WTC11 (cell line): ENCODE measurements around the gene PAK6. TPM values are rescaled to one million over a fixed set of nuclear protein-coding genes. Genes with fewer than 3 reads are reported as not detected.

Experiments used
- ATAC-seq: fragments of 200-7000 bp; cut with Tn5 transposase; 2 replicates; pipeline ENCODE4 v1.10.0; 2021; ENCODE audit warnings: mild to moderate bottlenecking, moderate library complexity
- CTCF ChIA-PET: fragments of 300-600 bp; sonication (Branson Sonifier 250); formaldehyde crosslinking; loops from one replicate; lab custom pipeline; 2021; ENCODE audit warnings: antibody characterized with exemption; lab: Charles Lee
- POLR2A ChIA-PET: fragments of 350-600 bp; sonication (Branson Sonifier 250); formaldehyde crosslinking; loops from one replicate; lab custom pipeline; 2021; ENCODE audit warnings: antibody characterized with exemption; lab: Charles Lee
- DNase-seq: peaks from one replicate; pipeline ENCODE4 v3.0.0; 2021; ENCODE audit warnings: low spot score
- H3K27ac Mint-ChIP-seq: 2 replicates; pipeline ENCODE4 v1.8.0; 2021; ENCODE audit warnings: mixed read lengths
- H3K27me3 Mint-ChIP-seq: 2 replicates; pipeline ENCODE4 v1.8.0; 2021; ENCODE audit warnings: low read depth, mild to moderate bottlenecking, moderate library complexity, mixed read lengths
- H3K36me3 Mint-ChIP-seq: 2 replicates; pipeline ENCODE4 v1.8.0; 2021; ENCODE audit warnings: mixed read lengths
- H3K4me1 Mint-ChIP-seq: 2 replicates; pipeline ENCODE4 v1.8.0; 2022; ENCODE audit warnings: mixed read lengths
- H3K4me3 Mint-ChIP-seq: 2 replicates; pipeline ENCODE4 v1.8.0; 2021; ENCODE audit warnings: mild to moderate bottlenecking, moderate library complexity, mixed read lengths
- H3K9me3 Mint-ChIP-seq: 2 replicates; pipeline ENCODE4 v1.8.0; 2021; ENCODE audit warnings: mixed read lengths
- ARID4B ChIP-seq: sonication (generic); formaldehyde crosslinking; IDR thresholded peaks from 2 replicates; pipeline ENCODE4 v1.8.0; 2023; ENCODE audit warnings: missing genetic modification reagents, mild to moderate bottlenecking, borderline replicate concordance
- ATF3 ChIP-seq: sonication (generic); formaldehyde crosslinking; conservative IDR thresholded peaks from 2 replicates; pipeline ENCODE4 v1.8.1; 2022; ENCODE audit warnings: mild to moderate bottlenecking, missing genetic modification reagents
- CDX4 ChIP-seq: fragments of 250-450 bp; sonication (Bioruptor Pico); IDR thresholded peaks from 2 replicates; pipeline ENCODE4 v1.9.0; 2021; ENCODE audit warnings: moderate library complexity, mild to moderate bottlenecking, inconsistent platforms, borderline replicate concordance
- CREM ChIP-seq: sonication (generic); formaldehyde crosslinking; IDR thresholded peaks from 2 replicates; pipeline ENCODE4 v1.8.1; 2022; ENCODE audit warnings: mild to moderate bottlenecking, missing genetic modification reagents, moderate library complexity
- ERG ChIP-seq: fragments of 250-450 bp; sonication (Bioruptor Pico); IDR thresholded peaks from 2 replicates; pipeline ENCODE4 v1.8.0; 2021; ENCODE audit warnings: mild to moderate bottlenecking
- FOXJ3 ChIP-seq: sonication (generic); formaldehyde crosslinking; IDR thresholded peaks from 2 replicates; pipeline ENCODE4 v1.9.0; 2021; ENCODE audit warnings: missing genetic modification reagents, mild to moderate bottlenecking, borderline replicate concordance
- FOXP1 ChIP-seq: sonication (generic); formaldehyde crosslinking; IDR thresholded peaks from 2 replicates; pipeline ENCODE4 v1.8.0; 2022; ENCODE audit warnings: missing genetic modification reagents, mild to moderate bottlenecking, moderate library complexity, borderline replicate concordance
- NFE2L1 ChIP-seq: sonication (generic); formaldehyde crosslinking; IDR thresholded peaks from 2 replicates; pipeline ENCODE4 v1.8.1; 2023; ENCODE audit warnings: missing genetic modification reagents
- OVOL2 ChIP-seq: fragments of 250-450 bp; sonication (Bioruptor Pico); IDR thresholded peaks from 2 replicates; pipeline ENCODE4 v1.9.0; 2021; ENCODE audit warnings: mild to moderate bottlenecking, borderline replicate concordance
- ZNF138 ChIP-seq: sonication (generic); formaldehyde crosslinking; conservative IDR thresholded peaks from 2 replicates; pipeline ENCODE4 v1.8.1; 2022; ENCODE audit warnings: mild to moderate bottlenecking, moderate library complexity, missing genetic modification reagents
- ZNF219 ChIP-seq: sonication (generic); formaldehyde crosslinking; IDR thresholded peaks from 2 replicates; pipeline ENCODE4 v1.8.0; 2023; ENCODE audit warnings: missing genetic modification reagents, mild to moderate bottlenecking, borderline replicate concordance
- ZNF396 ChIP-seq: fragments of 250-450 bp; sonication (Bioruptor Pico); IDR thresholded peaks from 2 replicates; pipeline ENCODE4 v1.8.0; 2021; ENCODE audit warnings: mild to moderate bottlenecking, moderate library complexity, borderline replicate concordance
- ZSCAN18 ChIP-seq: fragments of 250-450 bp; sonication (Bioruptor Pico); IDR thresholded peaks from 2 replicates; pipeline ENCODE4 v2.1.2; 2022; ENCODE audit warnings: mild to moderate bottlenecking, moderate library complexity
- total RNA-seq: library from RNA; stranded (reverse); gene quantifications from 3 replicates; pipeline ENCODE4 v1.2.3, GENCODE V29; 2021
- TF ChIP-seq, protein P1 (sequence below): sonication (generic); formaldehyde crosslinking; IDR thresholded peaks from 2 replicates; pipeline ENCODE4 v1.8.1; 2022; ENCODE audit warnings: low read depth, mild to moderate bottlenecking, moderate library complexity, missing genetic modification reagents, borderline replicate concordance
- TF ChIP-seq, protein P2 (sequence below): fragments of 250-450 bp; sonication (Bioruptor Pico); IDR thresholded peaks from 2 replicates; pipeline ENCODE4 v1.9.0; 2021; ENCODE audit warnings: mild to moderate bottlenecking, borderline replicate concordance

PAK6 gene
- total RNA-seq, 1 experiment from 2014 or later = 11.7 TPM

DNA sequence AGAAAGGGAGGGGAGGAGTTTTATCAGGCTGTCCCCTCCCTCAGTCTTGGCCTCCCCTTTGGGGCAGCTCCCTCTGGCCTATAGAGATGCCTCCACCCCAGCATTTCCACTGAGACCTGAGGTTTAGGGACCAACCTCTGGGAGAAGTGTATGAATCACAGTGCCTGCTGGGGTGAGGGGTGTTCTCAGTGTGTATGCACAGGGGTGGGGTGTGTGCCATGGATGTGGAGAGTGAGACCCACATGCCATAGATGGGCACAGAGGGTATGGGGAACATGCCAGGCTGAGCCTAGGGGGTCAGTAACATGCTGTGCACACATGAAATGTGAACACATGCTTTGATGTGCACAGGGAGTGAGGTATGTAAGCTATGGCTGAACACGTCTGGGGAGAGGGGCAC lies 56.4 kb downstream of the PAK6 start:
- POLR2A ChIA-PET = no interaction called here
- DNase-seq (no peak), ATAC-seq (no peak)
- Mint-ChIP-seq H3K9me3 (peaks cover 11% of the 10 kb centered on the region), H3K27me3 (peaks cover 29% of the 10 kb centered on the region), H3K27ac (no peak overlapping the region), H3K36me3 (peaks cover 13% of the 10 kb centered on the region), H3K4me3 (no peak overlapping the region), H3K4me1 (peaks cover 23% of the 10 kb centered on the region)
- TF ChIP-seq, protein P1, sequence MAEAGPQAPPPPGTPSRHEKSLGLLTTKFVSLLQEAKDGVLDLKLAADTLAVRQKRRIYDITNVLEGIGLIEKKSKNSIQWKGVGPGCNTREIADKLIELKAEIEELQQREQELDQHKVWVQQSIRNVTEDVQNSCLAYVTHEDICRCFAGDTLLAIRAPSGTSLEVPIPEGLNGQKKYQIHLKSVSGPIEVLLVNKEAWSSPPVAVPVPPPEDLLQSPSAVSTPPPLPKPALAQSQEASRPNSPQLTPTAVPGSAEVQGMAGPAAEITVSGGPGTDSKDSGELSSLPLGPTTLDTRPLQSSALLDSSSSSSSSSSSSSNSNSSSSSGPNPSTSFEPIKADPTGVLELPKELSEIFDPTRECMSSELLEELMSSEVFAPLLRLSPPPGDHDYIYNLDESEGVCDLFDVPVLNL (CRISPR knock-in tag) = no peak
- TF ChIP-seq FOXP1 (CRISPR knock-in tag) (no peak), ZNF219 (CRISPR knock-in tag) (no peak), ARID4B (no peak), ERG (CRISPR knock-in tag) (no peak), OVOL2 (no peak), ZNF138 (CRISPR knock-in tag) (no peak), CREM (CRISPR knock-in tag) (no peak), ATF3 (CRISPR knock-in tag) (no peak), FOXJ3 (CRISPR knock-in tag) (no peak), NFE2L1 (no peak), ZNF396 (CRISPR knock-in tag) (no peak), CDX4 (CRISPR knock-in tag) (no peak), ZSCAN18 (CRISPR knock-in tag) (no peak)
- TF ChIP-seq, protein P2, sequence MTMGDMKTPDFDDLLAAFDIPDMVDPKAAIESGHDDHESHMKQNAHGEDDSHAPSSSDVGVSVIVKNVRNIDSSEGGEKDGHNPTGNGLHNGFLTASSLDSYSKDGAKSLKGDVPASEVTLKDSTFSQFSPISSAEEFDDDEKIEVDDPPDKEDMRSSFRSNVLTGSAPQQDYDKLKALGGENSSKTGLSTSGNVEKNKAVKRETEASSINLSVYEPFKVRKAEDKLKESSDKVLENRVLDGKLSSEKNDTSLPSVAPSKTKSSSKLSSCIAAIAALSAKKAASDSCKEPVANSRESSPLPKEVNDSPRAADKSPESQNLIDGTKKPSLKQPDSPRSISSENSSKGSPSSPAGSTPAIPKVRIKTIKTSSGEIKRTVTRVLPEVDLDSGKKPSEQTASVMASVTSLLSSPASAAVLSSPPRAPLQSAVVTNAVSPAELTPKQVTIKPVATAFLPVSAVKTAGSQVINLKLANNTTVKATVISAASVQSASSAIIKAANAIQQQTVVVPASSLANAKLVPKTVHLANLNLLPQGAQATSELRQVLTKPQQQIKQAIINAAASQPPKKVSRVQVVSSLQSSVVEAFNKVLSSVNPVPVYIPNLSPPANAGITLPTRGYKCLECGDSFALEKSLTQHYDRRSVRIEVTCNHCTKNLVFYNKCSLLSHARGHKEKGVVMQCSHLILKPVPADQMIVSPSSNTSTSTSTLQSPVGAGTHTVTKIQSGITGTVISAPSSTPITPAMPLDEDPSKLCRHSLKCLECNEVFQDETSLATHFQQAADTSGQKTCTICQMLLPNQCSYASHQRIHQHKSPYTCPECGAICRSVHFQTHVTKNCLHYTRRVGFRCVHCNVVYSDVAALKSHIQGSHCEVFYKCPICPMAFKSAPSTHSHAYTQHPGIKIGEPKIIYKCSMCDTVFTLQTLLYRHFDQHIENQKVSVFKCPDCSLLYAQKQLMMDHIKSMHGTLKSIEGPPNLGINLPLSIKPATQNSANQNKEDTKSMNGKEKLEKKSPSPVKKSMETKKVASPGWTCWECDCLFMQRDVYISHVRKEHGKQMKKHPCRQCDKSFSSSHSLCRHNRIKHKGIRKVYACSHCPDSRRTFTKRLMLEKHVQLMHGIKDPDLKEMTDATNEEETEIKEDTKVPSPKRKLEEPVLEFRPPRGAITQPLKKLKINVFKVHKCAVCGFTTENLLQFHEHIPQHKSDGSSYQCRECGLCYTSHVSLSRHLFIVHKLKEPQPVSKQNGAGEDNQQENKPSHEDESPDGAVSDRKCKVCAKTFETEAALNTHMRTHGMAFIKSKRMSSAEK (CRISPR knock-in tag) = no peak
- CTCF ChIA-PET = interaction anchor here (1.0 to 4.3 kb wide), 3 partner anchors 13 to 21 kb away, joined by 3 to 23 read pairs (median 18); partner anchors contain the start of gene PLCB2
